Neuronal stem cell (in vitro differentiated cells): ENCODE data around the gene IFT122.
A peak's percentile ranks its signal among the peaks of the same experiment; 100 is the strongest.

Source experiments
- DNase-seq: peaks from one replicate; pipeline ENCODE4 v3.0.0-alpha.2; 2013; ENCODE audit warnings: low spot score
- H2AFZ ChIP-seq: one replicate; pipeline ENCODE4 v1.6.1; 2013; ENCODE audit warnings: mild to moderate bottlenecking, low read length, inconsistent platforms
- H2AK5ac ChIP-seq: 2 replicates; pipeline ENCODE4 v1.6.1; 2013; ENCODE audit warnings: low read depth, mild to moderate bottlenecking, inconsistent platforms, low read length, moderate library complexity, mixed read lengths
- H2BK120ac ChIP-seq: 2 replicates; pipeline ENCODE4 v1.6.1; 2013; ENCODE audit warnings: low read depth, mild to moderate bottlenecking, inconsistent platforms, low read length, moderate library complexity, mixed read lengths
- H2BK12ac ChIP-seq: one replicate; pipeline ENCODE4 v1.6.1; 2013; ENCODE audit warnings: low read length, inconsistent platforms
- H2BK15ac ChIP-seq: 2 replicates; pipeline ENCODE4 v1.6.1; 2013; ENCODE audit warnings: mild to moderate bottlenecking, low read length, inconsistent platforms, mixed read lengths
- H2BK5ac ChIP-seq: one replicate; pipeline ENCODE4 v1.6.1; 2013; ENCODE audit warnings: inconsistent platforms, mild to moderate bottlenecking, low read length, moderate library complexity
- H3K14ac ChIP-seq: one replicate; pipeline ENCODE4 v1.6.1; 2013; ENCODE audit warnings: low read length, inconsistent platforms
- H3K18ac ChIP-seq: 2 replicates; pipeline ENCODE4 v1.6.1; 2013; ENCODE audit warnings: low read length, inconsistent platforms
- H3K23ac ChIP-seq: 2 replicates; pipeline ENCODE4 v1.6.1; 2013; ENCODE audit warnings: low read depth, mild to moderate bottlenecking, mixed read lengths, low read length, inconsistent platforms; ENCODE audit not compliant: poor library complexity
- H3K27ac ChIP-seq: replicated peaks from 3 replicates; pipeline ENCODE4 v1.5.1; 2013; ENCODE audit warnings: low read length, inconsistent platforms
- H3K27me3 ChIP-seq, 3 experiments: 2 replicates each; pipeline ENCODE4 v1.6.1; 2013; ENCODE audit warnings: low read length in 3 of 3, mild to moderate bottlenecking in 2 of 3, inconsistent platforms in 1 of 3, low read depth in 1 of 3, mixed read lengths in 1 of 3, moderate library complexity in 1 of 3; ENCODE audit not compliant: control insufficient read depth in 3 of 3, insufficient read depth in 3 of 3
- H3K36me3 ChIP-seq, 2 donors: replicated peaks in 1 of 2; 2 replicates each; pipeline ENCODE4 v1.6.1; 2013; ENCODE audit warnings: low read length in 2 of 2; ENCODE audit not compliant: control insufficient read depth in 2 of 2, insufficient read depth in 2 of 2
- H3K4ac ChIP-seq: 2 replicates; pipeline ENCODE4 v1.6.1; 2013; ENCODE audit warnings: inconsistent platforms, mild to moderate bottlenecking, low read length, moderate library complexity
- H3K4me1 ChIP-seq, 2 donors: 1 replicate in 1 of 2; 2 replicates in 1 of 2; pipeline ENCODE4 v1.6.1; 2013; ENCODE audit warnings: low read length in 2 of 2, low read depth in 1 of 2; ENCODE audit not compliant: control insufficient read depth in 2 of 2, insufficient read depth in 1 of 2
- H3K4me2 ChIP-seq: one replicate; pipeline ENCODE4 v1.6.1; 2013; ENCODE audit warnings: mild to moderate bottlenecking, low read length, inconsistent platforms; ENCODE audit not compliant: insufficient read depth, poor library complexity, severe bottlenecking
- H3K4me3 ChIP-seq, 2 donors: 2 replicates each; pipeline ENCODE4 v1.5.1; 2013; ENCODE audit warnings: low read length in 2 of 2, mild to moderate bottlenecking in 2 of 2, inconsistent platforms in 1 of 2, moderate library complexity in 1 of 2
- H3K79me1 ChIP-seq: one replicate; pipeline ENCODE4 v1.6.1; 2013; ENCODE audit warnings: low read depth, mild to moderate bottlenecking, inconsistent platforms, low read length, moderate library complexity
- H3K9ac ChIP-seq: one replicate; pipeline ENCODE4 v1.6.1; 2013; ENCODE audit warnings: mild to moderate bottlenecking, low read depth, low read length, inconsistent platforms; ENCODE audit not compliant: poor library complexity
- H3K9me3 ChIP-seq, 2 donors: replicated peaks in 1 of 2; 2 replicates each; pipeline versions ENCODE3 to v1.6.1; 2013; ENCODE audit warnings: low read length in 2 of 2, mild to moderate bottlenecking in 2 of 2, inconsistent platforms in 1 of 2, low read depth in 1 of 2, mixed read lengths in 1 of 2, moderate library complexity in 1 of 2; ENCODE audit not compliant: control insufficient read depth in 2 of 2, insufficient read depth in 1 of 2
- H4K8ac ChIP-seq: one replicate; pipeline ENCODE4 v1.6.1; 2013; ENCODE audit warnings: low read depth, mild to moderate bottlenecking, inconsistent platforms, low read length, moderate library complexity
- H4K91ac ChIP-seq: one replicate; pipeline ENCODE4 v1.6.1; 2013; ENCODE audit warnings: low read length, low read depth, mild to moderate bottlenecking, inconsistent platforms; ENCODE audit not compliant: poor library complexity
- WGBS, 2 donors: extraction: QIAGEN DNeasy Blood & Tissue Kit; methylation state at CpG; one replicate each; pipeline ENCODE4 v1.1.7; 2013; ENCODE audit warnings: missing lambda C conversion rate in 2 of 2, mixed read lengths in 1 of 2; ENCODE audit not compliant: insufficient read length in 2 of 2, insufficient replicate concordance in 1 of 2; ENCODE audit errors: extremely low coverage in 2 of 2; 5-methylcytosine and 5-hydroxymethylcytosine counted together

The IFT122 gene

DNA sequence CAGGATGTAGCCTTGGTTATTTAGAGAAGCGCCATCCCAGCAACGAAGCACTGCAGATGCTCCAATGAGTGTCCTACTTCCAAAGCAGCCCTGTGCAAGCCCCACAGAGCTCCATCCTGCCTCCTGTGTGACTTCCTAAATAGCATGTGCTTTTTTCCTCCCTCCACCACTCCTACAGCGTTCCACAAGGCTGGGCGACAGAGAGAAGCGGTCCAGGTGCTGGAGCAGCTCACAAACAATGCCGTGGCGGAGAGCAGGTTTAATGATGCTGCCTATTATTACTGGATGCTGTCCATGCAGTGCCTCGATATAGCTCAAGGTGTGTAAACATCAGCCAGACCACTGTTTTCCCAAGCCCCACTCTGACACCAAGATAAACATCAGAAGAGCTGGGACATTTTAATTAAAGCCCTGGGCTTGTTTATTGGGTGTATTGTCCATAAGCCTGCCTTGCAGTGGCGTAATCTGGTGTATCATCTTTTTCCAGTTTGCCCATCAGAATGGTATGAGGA lies 66.3 kb downstream of the IFT122 start:
- no peak overlapping the region for H2BK5ac ChIP-seq
- WGBS, 2 donors = no CpG with 5 or more reads among the region's 9 CpGs
- peaks cover 23 to 80% of the 10 kb centered on the region in 2 donors for H3K36me3 ChIP-seq
- no peak overlapping the region for H4K8ac ChIP-seq
- no peak overlapping the region for H3K18ac ChIP-seq
- no peak overlapping the region for H2BK120ac ChIP-seq
- H3K4me3 ChIP-seq = no peak overlapping the region
- H3K14ac ChIP-seq = no peak overlapping the region
- no peak overlapping the region for H3K4me2 ChIP-seq
- H3K27me3 ChIP-seq = no peaks in the 10 kb centered on the region
- no peaks in the 10 kb centered on the region for H3K9me3 ChIP-seq
- no peaks in the 10 kb centered on the region for H3K4me1 ChIP-seq
- no peak overlapping the region for H2BK15ac ChIP-seq
- no peak for DNase-seq
- no peak overlapping the region for H3K27ac ChIP-seq
- H2AFZ ChIP-seq = no peak overlapping the region
- no peak overlapping the region for H3K9ac ChIP-seq
- no peaks in the 10 kb centered on the region for H3K79me1 ChIP-seq
- no peak overlapping the region for H4K91ac ChIP-seq
- H3K4ac ChIP-seq = no peak overlapping the region
- H2AK5ac ChIP-seq = no peak overlapping the region
- H3K23ac ChIP-seq = no peak overlapping the region
- no peak overlapping the region for H2BK12ac ChIP-seq

- no peak overlapping the region for H2AK5ac ChIP-seq
- no peak overlapping the region for H2BK5ac ChIP-seq
- peak overlapping the region; percentile 14 for H4K91ac ChIP-seq
- H4K8ac ChIP-seq = no peak overlapping the region
- no peak overlapping the region for H3K14ac ChIP-seq
- no peak overlapping the region for H3K4me3 ChIP-seq
- H3K9ac ChIP-seq = no peak overlapping the region
- no peak overlapping the region for H3K27ac ChIP-seq
- no peak overlapping the region for H2BK120ac ChIP-seq
- H3K18ac ChIP-seq = no peak overlapping the region
- peaks cover 25 to 79% of the 10 kb centered on the region in 2 donors for H3K36me3 ChIP-seq
- H3K23ac ChIP-seq = no peak overlapping the region
- no peaks in the 10 kb centered on the region for H3K79me1 ChIP-seq
- H2BK15ac ChIP-seq = no peak overlapping the region
- no CpG with 5 or more reads among the region's 9 CpGs for WGBS, 2 donors
- H3K9me3 ChIP-seq = no peaks in the 10 kb centered on the region
- no peak overlapping the region for H2AFZ ChIP-seq
- H3K4me1 ChIP-seq = no peaks in the 10 kb centered on the region
- H3K4me2 ChIP-seq = no peak overlapping the region
- no peak for DNase-seq
- H3K27me3 ChIP-seq = no peaks in the 10 kb centered on the region
- H3K4ac ChIP-seq = no peak overlapping the region
- no peak overlapping the region for H2BK12ac ChIP-seq
Observed at GRCh38 chr3:129507181-129507831, 67.3 kb downstream of the IFT122 start.

GRCh38 chr3:129512595-129512994 lies 72.6 kb downstream of the IFT122 start:
- H3K9ac ChIP-seq = no peak overlapping the region
- H3K4ac ChIP-seq = no peak overlapping the region
- no peak overlapping the region for H3K23ac ChIP-seq
- no peak overlapping the region for H2BK15ac ChIP-seq
- H4K8ac ChIP-seq = no peak overlapping the region
- no peaks in the 10 kb centered on the region for H3K27me3 ChIP-seq
- no peak overlapping the region for H3K27ac ChIP-seq
- no peaks in the 10 kb centered on the region for H3K79me1 ChIP-seq
- H2AK5ac ChIP-seq = no peak overlapping the region
- H4K91ac ChIP-seq = no peak overlapping the region
- no peak overlapping the region for H3K14ac ChIP-seq
- no peaks in the 10 kb centered on the region for H3K4me1 ChIP-seq
- no peak overlapping the region for H2BK5ac ChIP-seq
- H2BK120ac ChIP-seq = no peak overlapping the region
- peaks cover 19 to 70% of the 10 kb centered on the region in 2 donors for H3K36me3 ChIP-seq
- no peak overlapping the region for H3K4me2 ChIP-seq
- H2BK12ac ChIP-seq = no peak overlapping the region
- no peak overlapping the region for H2AFZ ChIP-seq
- H3K18ac ChIP-seq = no peak overlapping the region
- peak overlapping the region in 1 of 2 donors; percentile 32 for H3K4me3 ChIP-seq
- no peaks in the 10 kb centered on the region for H3K9me3 ChIP-seq
- no peak for DNase-seq

DNA sequence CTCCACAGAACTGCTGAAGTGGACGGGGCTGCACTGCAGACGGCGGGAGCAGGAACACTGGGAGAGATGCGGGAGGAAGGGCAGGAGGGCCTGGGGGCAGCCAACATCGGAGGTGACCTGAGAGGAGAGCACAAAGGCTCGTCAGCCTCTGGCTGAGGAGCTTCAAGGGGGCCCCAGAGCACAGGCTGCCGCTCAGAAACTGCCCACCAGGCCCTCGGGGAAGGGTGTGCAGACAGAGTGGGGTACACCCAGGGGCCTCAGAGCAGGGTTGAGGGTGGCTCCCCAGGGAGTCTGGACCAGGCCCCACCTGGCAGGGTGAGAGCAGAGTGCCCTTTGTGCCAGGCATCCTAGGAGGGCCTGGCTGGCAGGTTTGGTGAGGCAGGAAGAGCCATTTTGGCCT lies 73.7 kb downstream of the IFT122 start:
- Histone ChIP-seq H3K79me1 (no peaks in the 10 kb centered on the region), H3K18ac (peak overlapping the region; percentile 23), H3K4me1 (no peaks in the 10 kb centered on the region), H2BK12ac (no peak overlapping the region), H3K27me3 (no peaks in the 10 kb centered on the region), H4K91ac (no peak overlapping the region), H2AFZ (no peak overlapping the region), H3K9me3 (no peaks in the 10 kb centered on the region), H2AK5ac (no peak overlapping the region), H3K23ac (no peak overlapping the region), H2BK5ac (no peak overlapping the region), H3K4me2 (no peak overlapping the region), H3K14ac (no peak overlapping the region), H4K8ac (no peak overlapping the region), H3K36me3 (peaks cover 19 to 70% of the 10 kb centered on the region in 2 donors), H3K9ac (no peak overlapping the region), H2BK120ac (no peak overlapping the region), H3K4ac (no peak overlapping the region), H2BK15ac (no peak overlapping the region), H3K4me3 (no peak overlapping the region), H3K27ac (no peak overlapping the region)
- WGBS, 2 donors = no CpG with 5 or more reads among the region's 8 CpGs
- no peak for DNase-seq
